Measurements from ENCODE around the gene IFI27L1.

The IFI27L1 gene, protein sequence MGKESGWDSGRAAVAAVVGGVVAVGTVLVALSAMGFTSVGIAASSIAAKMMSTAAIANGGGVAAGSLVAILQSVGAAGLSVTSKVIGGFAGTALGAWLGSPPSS

DNA sequence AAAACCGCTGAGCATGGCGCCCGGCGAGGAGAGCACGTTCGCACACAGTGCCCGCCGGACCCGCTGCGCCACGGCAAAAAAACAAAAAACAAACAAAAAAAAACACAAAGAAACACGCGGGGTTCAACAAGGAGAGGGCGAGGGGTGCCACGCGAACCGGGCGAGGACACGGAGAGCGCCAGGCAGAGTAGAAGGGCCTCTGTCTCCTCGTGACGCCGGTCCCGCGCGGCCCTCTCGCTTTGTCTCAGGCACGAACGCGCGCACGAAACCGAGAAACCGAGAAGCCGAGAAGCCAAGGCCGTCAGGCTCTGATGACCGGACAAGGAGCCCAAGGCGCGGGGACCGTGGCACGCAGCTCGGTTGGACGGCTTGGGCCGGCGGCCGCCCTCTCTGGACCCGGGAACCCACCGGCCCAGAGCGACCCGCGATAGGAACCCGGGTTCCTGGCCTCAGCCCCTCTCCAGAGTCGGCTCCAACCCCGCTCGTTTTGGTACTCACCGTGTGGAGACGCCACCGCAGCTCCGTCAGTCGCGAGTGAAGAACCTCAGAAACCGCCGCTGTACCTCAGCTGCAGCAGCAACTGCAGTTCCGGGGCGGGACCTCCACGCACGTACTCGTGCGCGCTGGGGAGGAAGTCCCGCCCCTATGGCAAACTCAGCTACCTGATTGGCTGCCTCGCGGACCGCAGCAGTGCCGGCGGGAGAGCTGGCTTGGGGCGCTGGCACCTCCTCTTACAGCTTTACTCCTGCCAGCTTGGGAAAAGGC, at the start of gene IFI27L1, which contains the start of gene DDX24:
TSS of gene IFI27L1 (plus strand) at position 690 of the 765 bp plus-strand sequence. CDS start 15,628 bp downstream, outside the sequence.
TSS of gene DDX24 (minus strand) at position 582 of the 765 bp plus-strand sequence. CDS start 1,460 bp downstream, outside the sequence.
- peak; percentile 98 for DNase-seq

DNA sequence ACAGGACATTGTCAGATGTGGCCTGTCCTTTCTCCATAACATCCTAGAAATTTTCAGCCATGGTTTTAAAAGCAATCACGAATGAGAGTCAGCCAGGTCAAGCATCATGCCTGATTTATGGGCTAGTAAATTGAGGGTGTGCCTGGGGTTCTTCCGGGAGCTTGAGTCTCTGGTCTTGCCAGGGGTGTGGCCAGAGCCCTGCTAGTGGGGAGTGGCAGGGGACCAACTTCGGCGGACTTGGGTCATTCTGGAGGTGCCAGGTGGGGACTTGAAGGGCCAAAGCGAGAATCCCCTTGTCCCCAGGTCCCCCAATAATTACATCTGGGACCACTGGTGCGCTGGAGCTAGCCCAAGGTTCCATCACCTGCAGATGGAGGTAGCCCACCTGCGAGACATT, 49.2 kb upstream of the IFI27L1 start:
- no peak for DNase-seq

DNA sequence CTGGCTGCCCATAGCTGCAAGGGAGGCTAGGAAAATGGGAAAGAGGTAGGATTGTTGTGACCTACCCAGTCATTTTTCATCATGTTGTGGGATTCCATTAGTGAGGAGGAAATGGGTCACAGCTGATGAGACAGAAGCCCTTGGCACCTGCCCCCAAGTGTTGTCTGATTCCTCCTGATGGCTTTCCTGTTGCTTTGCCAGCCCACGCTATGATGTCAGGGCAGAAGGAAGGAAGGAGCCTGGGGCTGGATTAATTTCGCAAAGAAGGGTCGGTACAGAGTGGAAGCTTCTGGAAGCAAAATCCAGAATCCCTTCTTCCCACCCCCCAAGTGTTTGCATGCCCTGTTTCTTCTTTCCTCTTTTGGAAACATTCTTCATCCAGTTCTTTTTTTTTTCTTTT, 46.2 kb upstream of the IFI27L1 start:
- DNase-seq = no peak

DNA sequence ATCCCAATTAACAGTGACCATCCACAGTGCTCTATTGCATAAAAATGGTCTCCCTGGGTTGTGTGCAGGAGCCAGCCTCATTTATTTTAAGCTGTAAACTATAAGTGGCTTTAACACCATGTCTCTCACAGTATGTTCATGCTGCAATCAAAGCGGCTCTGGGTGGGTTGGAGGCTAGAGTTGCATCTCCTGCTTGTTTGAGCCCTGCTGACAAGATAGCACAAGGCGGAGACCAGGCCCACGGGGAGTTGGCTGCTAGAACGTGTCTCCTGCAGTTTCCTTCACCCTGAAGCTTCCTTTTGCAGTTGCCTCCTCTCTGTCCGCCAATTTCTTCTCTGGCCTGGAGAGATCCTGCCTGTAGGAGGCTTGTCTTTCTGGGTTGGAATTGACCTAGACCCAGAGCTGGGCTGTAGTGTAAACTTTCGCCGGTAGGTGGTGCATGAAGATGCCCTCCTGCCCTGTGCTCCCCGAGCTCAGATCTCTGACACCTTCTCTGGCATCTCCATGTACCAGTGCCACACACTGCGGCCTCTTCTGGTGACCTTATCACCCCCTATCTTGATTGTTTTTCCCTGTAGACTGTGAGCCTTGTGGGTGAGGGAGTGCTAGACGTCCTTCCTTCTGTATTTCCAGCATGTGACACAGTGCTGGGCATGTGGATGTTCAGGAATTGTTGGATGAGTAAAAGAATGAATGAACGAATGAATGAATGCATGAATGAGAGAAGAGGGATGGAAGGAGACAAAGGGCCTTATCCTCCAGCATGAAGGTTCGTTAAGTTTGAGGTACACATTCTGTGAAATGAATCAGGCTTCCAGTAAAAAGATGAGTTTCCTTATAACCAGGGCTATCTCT, 44.6 kb upstream of the IFI27L1 start:
- DNase-seq = peak; percentile 13

DNA sequence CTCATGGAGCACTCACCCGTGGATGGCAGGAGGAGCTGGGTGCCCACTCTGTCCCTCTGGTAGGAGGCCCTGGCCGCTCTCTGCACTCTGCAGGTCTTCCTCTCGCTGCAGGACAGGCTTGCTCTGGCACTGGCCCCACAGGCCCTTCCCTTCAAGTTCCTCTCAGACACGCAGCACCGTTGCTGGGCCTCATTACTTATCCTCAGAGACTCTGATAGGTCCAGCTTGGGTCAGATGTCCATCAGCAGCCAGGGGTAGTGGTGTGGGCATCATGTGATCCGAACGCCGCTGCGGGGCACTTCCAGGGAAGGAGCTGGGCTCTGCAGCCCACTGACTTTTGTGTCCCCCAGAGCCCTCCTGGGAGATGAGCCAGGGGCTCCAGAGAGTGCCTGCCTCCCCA, 43.2 kb upstream of the IFI27L1 start:
- no peak for DNase-seq

DNA sequence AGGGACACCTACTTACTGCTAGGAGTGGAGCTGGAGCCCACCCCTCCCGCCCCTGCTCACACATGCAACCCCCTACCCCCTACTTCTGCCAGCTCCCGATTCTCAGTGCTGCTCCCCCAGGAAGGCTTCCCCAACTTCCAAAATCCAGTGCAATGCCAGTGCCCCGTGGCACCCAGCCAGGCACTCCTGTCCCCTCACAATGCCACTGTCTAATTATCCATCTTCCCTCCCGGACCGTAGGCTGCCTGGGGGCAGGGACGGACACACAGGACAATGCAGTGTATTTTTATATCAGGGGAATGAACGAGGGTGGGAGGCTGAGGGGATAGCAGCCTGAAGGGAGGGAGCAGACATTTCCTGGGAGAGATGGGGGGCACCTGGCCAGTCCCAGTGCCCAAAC, 42.6 kb upstream of the IFI27L1 start:
- DNase-seq = no peak

DNA sequence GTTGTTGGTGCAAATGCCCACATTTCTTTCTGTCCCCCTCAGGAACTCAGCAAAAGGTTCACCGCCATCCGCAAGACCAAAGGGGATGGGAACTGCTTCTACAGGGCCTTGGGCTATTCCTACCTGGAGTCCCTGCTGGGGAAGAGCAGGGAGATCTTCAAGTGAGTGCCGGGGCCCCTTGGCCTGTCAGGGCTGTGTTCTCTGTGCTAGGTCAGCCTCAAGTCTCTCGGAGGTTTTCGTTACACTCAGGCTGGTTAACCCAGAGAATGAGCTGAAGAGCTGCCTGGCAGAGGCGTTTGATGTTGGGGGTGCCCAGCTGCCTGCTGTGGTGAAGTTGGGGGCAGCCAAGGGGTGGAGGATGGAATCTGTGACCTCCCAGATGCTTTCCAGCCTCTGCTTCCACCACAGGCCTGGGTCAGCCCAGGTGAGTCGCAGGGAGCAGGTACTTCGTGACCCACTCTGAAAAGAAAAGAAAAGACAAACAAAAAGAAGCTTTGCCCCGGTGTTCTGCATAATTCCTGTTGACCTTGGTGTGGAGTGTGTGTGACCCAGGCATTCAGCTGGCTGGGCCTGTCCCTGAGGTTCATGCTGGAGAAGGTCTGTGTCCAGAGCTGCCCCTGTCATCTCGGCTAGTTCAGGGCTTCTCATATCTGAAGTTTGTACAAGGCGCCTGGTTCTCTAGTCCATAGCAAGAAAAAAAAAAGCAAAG, 42.0 kb upstream of the IFI27L1 start:
- no peak for DNase-seq

DNA sequence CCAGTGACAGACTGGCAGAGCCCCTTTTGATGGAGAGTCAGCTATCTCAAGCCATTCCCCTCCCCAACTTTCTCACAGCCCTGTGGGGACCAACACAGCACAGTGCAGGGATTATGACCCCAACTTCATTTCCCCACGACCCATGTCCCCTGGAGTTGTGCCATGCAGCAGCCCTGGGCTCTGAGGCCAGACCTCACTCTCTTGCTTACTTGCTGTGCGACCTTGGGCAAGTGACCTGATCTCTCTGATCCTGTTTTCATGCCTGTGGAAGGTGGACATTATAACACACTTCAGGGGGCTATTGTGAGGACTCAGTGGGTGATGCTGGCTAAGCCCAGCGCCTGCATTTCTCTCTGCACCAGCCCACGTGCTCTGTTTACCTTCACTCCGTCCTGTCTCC, 40.9 kb upstream of the IFI27L1 start:
- DNase-seq = no peak

DNA sequence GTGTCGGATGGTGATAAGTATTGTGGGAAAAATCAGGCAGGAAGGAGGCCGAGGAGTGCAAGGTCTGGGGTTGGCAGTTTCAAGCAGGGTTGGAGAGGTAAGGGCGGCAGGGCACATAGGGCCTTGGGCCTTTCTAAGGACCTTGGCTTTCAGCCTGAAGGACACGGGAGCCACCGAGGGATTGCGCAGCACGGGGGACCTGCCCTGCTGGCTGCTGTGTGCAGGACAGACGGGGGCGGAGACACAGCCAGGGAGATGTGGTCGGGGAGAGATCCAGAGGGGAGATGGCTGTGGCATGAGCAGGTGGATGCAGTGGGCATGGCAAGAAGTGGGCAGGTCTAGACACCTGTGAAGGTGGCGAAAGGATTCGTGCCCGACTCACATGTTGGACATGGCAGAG, 40.3 kb upstream of the IFI27L1 start:
- no peak for DNase-seq

DNA sequence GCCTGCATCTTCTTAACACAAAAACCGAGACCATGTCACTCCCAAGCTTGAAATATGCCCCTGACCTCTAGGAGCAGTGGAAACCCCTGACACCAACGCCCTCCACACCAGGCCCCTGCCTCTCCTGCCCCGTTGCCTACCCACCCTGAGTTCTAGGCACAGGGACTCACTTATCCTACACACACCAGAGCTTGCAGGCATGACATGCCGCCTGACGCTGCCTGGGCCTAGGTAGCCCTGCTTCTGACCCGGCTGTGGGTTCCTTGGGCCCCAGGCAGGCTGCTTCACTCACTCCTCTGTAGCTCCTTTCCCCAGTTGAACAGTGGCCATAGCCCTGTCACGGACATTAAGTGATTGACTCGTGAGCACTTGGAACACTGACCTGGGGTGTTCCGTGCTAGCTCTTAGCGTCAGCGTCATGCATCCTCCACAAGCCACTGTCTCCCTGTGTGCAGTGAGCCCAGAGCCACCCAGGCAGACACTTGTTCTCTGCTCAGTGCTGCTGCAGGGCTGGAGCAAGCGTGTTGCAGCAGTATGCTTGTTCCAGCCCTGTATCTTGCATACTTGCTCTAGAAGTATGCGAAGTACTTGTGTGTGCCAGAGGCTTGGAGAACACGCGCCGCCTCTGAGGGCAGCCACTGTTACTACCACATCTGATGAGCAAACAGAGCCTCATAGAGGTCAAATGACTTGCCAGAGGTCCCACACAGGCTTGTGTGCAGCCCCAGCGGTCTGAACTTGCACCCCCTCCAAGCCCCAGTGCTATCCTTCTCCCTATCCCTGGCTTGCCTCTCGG, 39.4 kb upstream of the IFI27L1 start:
- DNase-seq = no peak

DNA sequence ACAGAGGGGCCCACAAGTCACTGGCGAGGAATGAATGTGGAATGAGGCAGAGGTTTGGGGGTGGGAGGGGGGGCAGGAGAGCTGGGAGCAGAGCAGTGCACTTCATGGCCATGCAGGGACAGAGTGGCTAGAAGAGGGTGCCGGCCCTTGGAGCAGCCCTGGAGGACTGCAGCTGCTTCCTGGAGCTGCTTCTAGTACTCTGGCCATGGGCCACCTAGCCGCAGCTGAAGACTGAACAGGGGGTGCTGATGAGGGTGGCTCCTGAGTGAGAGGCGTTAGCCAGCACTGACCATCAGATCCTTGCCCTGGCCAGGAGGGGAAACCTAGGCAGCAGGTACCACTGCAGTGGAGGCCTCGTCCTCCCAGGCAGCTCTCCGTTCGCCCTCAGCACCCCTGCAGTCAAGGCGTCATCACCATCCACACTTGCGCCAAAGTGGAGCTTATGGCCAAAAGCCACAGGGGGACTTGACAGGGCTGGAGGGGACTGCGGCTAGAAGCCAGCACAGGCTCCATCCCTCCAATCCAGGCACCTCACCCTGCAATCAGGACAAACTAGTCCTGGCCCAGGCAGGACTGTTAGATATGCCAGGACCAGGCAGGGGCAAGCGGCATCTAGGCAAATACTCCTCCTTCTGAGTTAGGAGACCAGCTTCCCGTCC, 38.5 kb upstream of the IFI27L1 start:
- no peak for DNase-seq

DNA sequence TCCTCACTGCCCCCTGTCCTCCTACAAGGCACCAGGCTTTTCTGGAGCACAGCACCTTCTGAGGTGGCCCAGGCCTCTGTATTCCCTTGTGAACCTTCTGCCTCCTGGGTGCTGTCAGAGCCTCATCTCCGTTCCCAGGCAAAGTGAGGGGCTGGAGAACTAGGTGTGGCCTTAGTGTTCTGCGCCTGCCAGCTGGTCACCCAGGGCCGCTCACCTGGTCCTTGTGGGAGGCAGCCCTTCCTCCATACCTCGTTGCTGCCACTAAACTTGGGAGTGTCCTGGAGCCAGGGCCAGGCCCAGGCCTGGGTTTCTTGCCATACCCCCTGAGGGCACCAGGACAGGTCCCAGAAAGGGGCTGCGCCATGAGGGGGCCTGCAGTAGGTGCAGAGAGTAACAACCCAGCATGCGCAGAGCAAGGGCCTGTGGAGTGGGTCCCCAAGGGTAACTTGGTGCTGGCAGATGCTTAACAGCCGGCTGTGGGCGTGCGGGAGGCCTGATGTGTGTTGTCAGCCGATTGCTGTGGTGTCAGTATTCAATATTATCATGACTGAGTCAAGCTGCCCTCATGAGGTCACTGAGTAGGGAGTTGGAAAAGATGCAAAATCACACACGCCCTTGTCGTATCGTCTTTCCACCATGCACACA, 37.9 kb upstream of the IFI27L1 start:
- DNase-seq = no peak

DNA sequence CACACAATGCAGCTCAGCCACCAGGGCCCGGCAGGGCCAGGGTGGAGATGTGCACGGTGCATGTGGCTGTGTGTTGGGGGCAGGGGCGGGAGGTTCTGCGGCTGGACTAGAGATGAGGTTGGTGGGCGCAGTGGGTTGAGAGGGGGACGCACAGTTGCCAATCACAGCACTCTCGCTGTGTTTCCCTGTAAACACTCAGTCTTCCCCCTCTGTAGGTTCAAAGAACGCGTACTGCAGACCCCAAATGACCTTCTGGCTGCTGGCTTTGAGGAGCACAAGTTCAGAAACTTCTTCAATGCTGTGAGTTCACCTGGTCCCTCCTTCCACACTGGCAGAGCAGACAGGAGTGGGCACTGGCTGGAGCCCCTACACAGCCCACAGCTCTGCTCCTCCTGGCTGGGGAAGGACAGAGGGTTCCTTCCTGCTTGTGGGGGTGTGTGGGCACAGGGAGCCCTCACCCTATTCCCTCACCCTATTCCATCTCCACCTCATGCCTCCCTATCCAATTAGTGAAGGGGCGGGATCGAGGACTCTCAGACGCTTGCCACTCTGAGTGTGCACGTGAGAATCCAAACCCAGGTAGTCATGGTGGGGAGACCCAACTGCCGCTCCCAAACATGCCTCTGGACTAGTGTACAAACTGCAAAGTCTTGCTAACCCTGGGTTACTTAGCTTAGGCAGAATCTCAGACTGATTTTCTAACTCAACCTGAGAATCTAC, 37.2 kb upstream of the IFI27L1 start:
- no peak for DNase-seq

DNA sequence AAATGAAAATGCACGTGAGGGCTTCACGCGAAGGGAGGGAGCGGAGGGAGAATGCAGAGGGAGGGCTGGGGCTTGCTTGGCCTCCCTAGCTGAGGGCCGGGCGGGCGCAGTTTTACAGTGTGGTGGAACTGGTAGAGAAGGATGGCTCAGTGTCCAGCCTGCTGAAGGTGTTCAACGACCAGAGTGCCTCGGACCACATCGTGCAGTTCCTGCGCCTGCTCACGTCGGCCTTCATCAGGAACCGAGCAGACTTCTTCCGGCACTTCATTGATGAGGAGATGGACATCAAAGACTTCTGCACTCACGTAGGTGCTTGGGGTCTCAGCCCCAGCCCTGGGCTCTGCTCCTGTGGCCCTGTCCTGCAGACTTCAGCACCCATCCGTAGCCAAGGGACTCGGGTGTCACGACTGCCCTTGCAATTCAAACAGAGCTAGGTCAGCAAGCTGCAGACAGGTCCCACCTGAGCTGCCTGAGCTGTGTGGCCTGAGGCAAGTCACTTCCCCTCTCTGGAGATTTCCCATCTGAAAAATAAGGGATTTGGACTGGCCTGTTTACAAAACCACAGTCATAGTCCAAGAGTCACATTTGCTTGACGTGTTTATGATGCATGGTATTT, 36.5 kb upstream of the IFI27L1 start:
- no peak for DNase-seq

DNA sequence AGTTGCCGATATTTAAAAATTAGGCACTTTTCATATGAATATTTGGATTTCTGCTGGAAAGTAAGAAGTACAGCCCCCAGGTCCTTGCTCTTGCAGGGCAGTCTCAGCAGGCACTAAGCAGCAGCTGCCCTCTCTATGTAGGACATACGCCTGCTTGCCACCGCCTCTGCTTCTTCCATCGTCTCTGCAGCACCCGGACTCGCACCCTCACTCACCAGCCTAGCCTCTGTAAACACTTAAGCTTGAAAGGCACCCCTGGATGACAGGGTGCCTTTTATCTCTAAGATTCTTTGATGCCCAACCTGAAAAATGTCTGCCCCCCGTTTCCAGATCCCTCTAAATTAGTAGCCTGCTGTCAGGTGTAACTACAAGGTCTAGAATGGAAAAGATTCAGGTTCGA, 36.0 kb upstream of the IFI27L1 start:
- DNase-seq = no peak

DNA sequence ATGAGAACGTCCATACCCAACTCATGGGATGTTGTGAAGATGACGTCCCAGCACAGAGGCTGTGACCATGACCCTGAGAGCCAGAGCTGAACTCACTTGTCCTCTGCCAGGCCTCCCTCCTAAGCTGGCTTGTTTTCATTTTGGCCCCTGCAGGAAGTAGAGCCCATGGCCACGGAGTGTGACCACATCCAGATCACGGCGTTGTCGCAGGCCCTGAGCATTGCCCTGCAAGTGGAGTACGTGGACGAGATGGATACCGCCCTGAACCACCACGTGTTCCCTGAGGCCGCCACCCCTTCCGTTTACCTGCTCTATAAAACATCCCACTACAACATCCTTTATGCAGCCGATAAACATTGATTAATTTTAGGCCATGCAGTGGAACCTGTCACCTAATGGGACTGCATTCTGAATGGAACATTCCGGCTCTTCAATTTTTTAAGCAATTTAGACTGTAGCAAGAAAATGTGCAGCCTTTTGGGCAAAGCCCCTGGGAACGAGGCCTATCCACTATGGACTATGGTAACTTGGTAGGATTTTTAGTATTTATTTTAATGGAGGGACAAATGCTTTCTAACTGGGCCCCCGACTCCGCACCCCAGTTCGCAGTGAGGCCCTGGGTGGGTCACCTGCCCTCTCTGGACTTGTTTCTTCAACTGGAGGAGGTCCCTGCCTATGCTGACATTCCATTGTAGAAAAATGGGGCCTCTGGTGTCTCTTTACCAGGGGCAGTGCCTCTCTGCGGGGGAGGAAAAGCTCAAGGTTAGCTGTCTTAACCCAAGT, 35.4 kb upstream of the IFI27L1 start:
- DNase-seq = no peak

DNA sequence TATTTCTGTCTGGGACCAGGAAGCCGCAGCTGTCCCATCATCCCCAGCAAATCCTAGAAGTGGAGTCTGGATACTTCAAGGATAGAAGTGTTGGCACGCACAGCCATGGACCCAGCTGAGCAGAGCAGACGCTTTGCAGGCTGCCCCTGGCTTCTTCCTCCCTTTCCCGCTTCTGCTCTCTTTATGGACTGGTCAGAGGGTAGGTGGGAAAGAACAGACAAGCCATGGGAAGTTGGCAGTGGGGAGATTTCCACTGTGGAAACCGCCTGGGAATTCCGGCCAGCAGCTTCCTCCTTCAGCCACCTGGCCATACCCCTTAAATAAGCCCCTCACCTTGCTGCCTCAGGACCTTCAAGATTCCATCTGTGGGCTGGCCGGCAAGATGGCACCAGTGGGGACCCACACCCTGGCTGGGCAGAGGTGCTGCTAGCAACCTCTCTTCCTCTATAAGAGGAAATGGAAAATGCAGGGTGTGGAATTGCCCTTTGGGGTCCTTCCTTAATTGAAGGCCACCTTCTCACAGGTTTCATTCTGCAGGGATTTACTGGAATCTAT, 34.3 kb upstream of the IFI27L1 start:
- no peak for DNase-seq

DNA sequence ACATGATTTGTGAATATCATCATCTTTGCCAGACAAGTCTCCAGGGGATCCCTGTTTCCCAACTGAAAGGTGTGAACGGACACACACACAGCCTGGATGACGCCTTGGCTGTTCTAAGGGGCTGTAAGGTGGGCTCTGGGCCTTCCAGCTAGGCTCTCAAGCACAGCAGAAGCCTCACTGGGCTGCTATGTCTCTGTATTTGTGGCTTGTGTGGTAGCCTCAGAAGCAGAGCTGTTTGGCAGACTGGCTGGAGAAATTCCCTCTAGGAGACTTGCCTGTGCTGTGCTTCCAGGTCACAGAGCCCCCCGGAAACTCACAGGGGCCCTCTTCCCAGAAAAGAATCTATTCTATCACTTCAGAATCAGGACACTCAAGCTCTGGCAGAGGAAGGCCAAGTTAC, 33.5 kb upstream of the IFI27L1 start:
- DNase-seq = no peak

All from DMS79 treated with DMSO at 0.1 percent for 48 hours (cell line).